ENCODE data around the gene MACO1.

DNA sequence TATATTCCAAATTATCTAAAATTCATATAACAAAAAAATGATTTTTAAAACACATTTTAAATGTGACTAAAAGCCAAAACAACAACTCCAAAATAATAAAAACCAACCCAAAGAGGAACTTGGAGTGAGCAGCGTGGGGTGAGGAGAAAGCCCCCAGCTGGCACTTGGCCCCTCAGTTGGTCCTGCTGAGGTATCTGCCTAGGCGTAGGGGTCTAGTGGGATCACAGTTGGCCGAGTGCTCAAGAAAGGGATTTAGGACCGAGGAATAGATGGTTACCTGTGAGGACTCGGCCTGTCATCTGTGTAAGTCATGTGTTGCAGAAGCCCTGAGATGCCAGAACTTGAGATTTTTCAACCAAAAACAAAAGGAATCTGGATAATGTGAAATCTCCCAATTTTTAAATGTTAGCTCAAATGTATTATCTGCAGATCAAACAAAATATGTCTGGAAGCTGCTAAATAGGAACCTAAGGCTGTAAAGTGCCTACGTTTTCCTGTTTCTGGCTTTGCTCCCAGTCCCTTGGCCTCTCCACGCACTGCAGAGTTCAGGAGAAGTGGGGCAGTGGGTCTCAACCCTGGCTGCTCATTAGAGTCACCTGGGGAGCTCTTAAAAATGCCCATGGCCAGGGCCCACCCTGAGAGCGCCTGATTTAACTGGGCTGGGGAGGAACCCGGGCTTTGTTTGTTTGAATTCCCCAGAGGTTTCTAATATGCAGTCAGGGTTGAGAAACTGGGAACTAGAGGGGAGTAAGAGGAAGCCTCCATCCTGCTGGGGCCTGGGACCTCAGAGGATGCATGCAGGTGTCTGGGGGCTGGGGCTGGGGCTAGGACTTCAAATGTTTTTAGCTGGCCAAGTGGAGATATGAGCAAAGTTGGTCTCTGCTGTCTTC is 74.3 kb downstream of the MACO1 start:
- no peak for TF ChIP-seq EZH2 (IDR thresholded peaks at IDR 0.05; ENCODE audit: low read length)
- TF ChIP-seq, protein P1, sequence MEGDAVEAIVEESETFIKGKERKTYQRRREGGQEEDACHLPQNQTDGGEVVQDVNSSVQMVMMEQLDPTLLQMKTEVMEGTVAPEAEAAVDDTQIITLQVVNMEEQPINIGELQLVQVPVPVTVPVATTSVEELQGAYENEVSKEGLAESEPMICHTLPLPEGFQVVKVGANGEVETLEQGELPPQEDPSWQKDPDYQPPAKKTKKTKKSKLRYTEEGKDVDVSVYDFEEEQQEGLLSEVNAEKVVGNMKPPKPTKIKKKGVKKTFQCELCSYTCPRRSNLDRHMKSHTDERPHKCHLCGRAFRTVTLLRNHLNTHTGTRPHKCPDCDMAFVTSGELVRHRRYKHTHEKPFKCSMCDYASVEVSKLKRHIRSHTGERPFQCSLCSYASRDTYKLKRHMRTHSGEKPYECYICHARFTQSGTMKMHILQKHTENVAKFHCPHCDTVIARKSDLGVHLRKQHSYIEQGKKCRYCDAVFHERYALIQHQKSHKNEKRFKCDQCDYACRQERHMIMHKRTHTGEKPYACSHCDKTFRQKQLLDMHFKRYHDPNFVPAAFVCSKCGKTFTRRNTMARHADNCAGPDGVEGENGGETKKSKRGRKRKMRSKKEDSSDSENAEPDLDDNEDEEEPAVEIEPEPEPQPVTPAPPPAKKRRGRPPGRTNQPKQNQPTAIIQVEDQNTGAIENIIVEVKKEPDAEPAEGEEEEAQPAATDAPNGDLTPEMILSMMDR (optimal IDR thresholded peaks at IDR 0.05 in 1 of 3, IDR thresholded peaks at IDR 0.05 in 1 of 3, conservative IDR thresholded peaks at IDR 0.05 in 1 of 3; ENCODE audit: extremely low read depth in 1 of 3, insufficient read depth in 2 of 3, low read length in 3 of 3), result no peak
